MM.1S (cell line): ENCODE results near the gene ANKLE1.

Experiments
- DNase-seq: peaks from one replicate; pipeline ENCODE4 v3.0.0-alpha.2; 2015
- H2AFZ ChIP-seq: fragments of 300-600 bp; sonication (generic); 2 replicates; pipeline ENCODE4 v1.6.0; 2016; ENCODE audit warnings: antibody characterized with exemption, low read length
- H3F3A ChIP-seq: fragments of 300-600 bp; sonication (generic); 2 replicates; pipeline ENCODE4 v1.6.1; 2016; ENCODE audit warnings: mild to moderate bottlenecking, antibody characterized with exemption, low read length, moderate library complexity, mixed read lengths; ENCODE audit not compliant: insufficient read depth
- H3K27ac ChIP-seq: fragments of 300-600 bp; sonication (generic); 2 replicates; pipeline ENCODE4 v1.5.1; 2016; ENCODE audit warnings: mild to moderate bottlenecking, low read length
- H3K27me3 ChIP-seq: fragments of 300-600 bp; sonication (generic); replicated peaks from 2 replicates; pipeline ENCODE4 v1.6.0; 2016; ENCODE audit warnings: low read length; ENCODE audit not compliant: insufficient read depth
- H3K36me3 ChIP-seq: fragments of 300-600 bp; sonication (generic); replicated peaks from 2 replicates; pipeline ENCODE4 v1.6.1; 2016; ENCODE audit warnings: mild to moderate bottlenecking, low read length, mixed read lengths; ENCODE audit not compliant: insufficient read depth
- H3K4me1 ChIP-seq: fragments of 300-600 bp; sonication (generic); 2 replicates; pipeline ENCODE4 v1.6.1; 2016; ENCODE audit warnings: low read length, mixed read lengths
- H3K4me2 ChIP-seq: fragments of 300-600 bp; sonication (generic); 2 replicates; pipeline ENCODE4 v1.6.0; 2016; ENCODE audit warnings: low read depth, low read length
- H3K4me3 ChIP-seq: fragments of 300-600 bp; sonication (generic); 2 replicates; pipeline ENCODE4 v1.5.1; 2016; ENCODE audit warnings: low read length, mixed read lengths
- H3K79me2 ChIP-seq: fragments of 300-600 bp; sonication (generic); 2 replicates; pipeline ENCODE4 v1.6.1; 2016; ENCODE audit warnings: mixed run types, low read length, mixed read lengths
- H3K9ac ChIP-seq: fragments of 300-600 bp; sonication (generic); 2 replicates; pipeline ENCODE4 v1.6.1; 2016; ENCODE audit warnings: low read length, mixed read lengths
- H3K9me2 ChIP-seq: fragments of 300-600 bp; sonication (generic); replicated peaks from 2 replicates; pipeline ENCODE4 v1.6.1; 2016; ENCODE audit warnings: mild to moderate bottlenecking, low read length, mixed read lengths; ENCODE audit not compliant: insufficient read depth
- H3K9me3 ChIP-seq: fragments of 300-600 bp; sonication (generic); replicated peaks from 2 replicates; pipeline ENCODE4 v1.6.1; 2016; ENCODE audit warnings: mild to moderate bottlenecking, low read length, mixed read lengths; ENCODE audit not compliant: insufficient read depth
- H4K20me1 ChIP-seq: fragments of 300-600 bp; sonication (generic); 2 replicates; pipeline ENCODE4 v1.6.1; 2016; ENCODE audit warnings: mild to moderate bottlenecking, low read length, moderate library complexity, mixed read lengths; ENCODE audit not compliant: insufficient read depth
- CTCF ChIP-seq: fragments of 300-600 bp; sonication (generic); IDR thresholded peaks from 2 replicates; pipeline ENCODE4 v1.5.1; 2016; ENCODE audit warnings: antibody characterized with exemption, low read length, mixed read lengths
- EZH2 ChIP-seq: fragments of 300-600 bp; sonication (generic); optimal IDR thresholded peaks from 2 replicates; pipeline ENCODE3; 2017; ENCODE audit warnings: low read depth, mild to moderate bottlenecking, antibody characterized with exemption, low read length, mixed read lengths
- EZH2phosphoT487 ChIP-seq: fragments of 300-600 bp; sonication (generic); IDR thresholded peaks from 2 replicates; pipeline ENCODE4 v1.6.1; 2018; ENCODE audit warnings: antibody characterized with exemption, low read length

Gene ANKLE1

DNA sequence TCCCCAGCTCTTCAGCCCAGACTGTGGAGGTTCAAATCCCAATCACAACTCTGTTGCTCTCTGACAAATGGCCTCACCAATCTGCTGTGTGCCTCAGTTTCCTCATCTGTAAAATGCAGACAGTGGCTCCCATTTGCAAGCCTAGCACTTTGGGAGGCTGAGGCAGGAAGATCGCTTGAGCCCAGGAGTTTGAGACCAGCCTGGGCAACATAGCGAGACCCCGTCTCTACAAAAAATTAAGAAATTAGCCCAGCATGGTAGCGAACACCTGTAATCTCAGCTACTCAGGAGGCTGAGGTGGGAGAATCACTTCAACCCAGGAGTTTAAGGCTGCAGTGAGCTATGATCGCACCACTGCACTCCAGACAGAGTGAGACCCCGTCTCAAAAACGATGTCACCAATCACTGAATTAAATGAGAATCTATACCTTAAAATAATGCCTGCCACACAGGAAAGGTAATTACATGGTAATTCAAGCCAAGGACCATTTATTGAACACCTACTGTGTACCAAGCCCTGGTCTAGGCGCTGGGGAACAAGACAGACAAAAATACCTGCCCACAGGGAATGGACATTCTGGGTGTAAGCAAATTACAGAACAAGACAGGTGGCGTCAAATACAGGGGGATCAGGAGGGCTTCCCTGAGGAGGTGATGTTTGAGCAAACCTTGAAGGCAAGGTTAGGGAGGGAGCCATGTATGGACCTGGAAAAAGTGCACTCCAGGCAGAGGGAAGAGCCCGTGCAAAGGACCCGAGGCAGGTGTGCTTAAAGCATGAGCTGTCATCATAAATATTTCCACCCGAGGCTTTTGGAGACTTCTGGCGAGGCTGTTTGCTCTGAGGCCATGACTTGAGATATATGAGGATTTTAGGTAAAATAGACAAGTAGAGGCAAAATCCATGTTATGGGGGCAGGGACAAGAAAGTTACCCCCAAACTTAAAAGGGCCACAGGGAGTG is 43.7 kb upstream of the ANKLE1 start:
- H3K27me3 ChIP-seq = no peaks in the 10 kb centered on the region
- peaks cover 6% of the 10 kb centered on the region; the same call in 1 of the 2 replicates for H3K79me2 ChIP-seq
- no peaks in the 10 kb centered on the region for H3K9me3 ChIP-seq
- no peak overlapping the region for H2AFZ ChIP-seq
- no peaks in the 10 kb centered on the region for H3K9me2 ChIP-seq
- H3K4me1 ChIP-seq = 0 out of 2 replicates have a peak, but pooled peaks cover 4% of the 10 kb centered on the region
- no peak for DNase-seq
- no peak overlapping the region for H3K27ac ChIP-seq
- no peaks in the 10 kb centered on the region for H3F3A ChIP-seq
- no peaks in the 10 kb centered on the region for H3K36me3 ChIP-seq
- no peak for TF ChIP-seq CTCF
- H3K4me3 ChIP-seq = no peak overlapping the region
- no peak overlapping the region for H3K4me2 ChIP-seq
- H4K20me1 ChIP-seq = no peaks in the 10 kb centered on the region
- H3K9ac ChIP-seq = no peak overlapping the region

DNA sequence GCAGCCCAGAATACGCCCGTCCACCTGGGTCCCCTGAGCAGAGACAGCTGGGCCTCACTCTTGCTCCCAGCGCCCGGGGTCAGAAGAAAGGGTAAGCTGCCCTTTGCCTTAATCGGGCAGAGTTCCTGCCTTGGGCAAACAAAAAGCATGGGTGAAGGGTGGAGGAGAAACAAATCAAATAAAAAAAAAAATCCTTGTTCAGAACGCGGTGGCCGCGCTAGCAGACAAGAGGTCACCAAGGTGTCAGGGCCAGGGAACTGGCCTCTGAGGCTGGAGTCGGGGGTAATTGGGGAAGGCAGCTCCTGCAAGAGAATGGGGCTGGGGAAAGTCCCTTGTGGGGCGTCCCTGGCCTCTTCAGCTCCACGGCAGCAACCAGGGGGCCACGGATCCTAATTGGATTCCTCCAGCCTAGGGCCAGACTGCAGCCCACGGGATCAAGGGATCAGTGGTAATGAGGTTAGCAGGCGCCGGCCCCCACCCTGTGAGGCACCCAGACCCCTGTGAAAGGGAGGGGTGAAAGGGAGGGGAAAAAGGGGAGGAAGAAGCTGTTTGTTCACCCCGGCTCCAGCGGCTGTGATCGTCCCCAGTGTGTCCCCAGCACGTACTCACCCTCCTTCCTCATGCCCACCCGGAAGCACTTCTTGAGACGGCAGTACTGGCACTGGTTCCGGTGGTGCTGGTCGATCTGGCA is 41.5 kb upstream of the ANKLE1 start:
- DNase-seq = no peak
- Histone ChIP-seq H3K27me3 (no peaks in the 10 kb centered on the region), H3K9ac (no peak overlapping the region), H3K4me1 (0 out of 2 replicates have a peak, but pooled peaks cover 7% of the 10 kb centered on the region), H3K36me3 (no peaks in the 10 kb centered on the region), H2AFZ (no peak overlapping the region), H3K4me2 (no peak overlapping the region), H3K27ac (no peak overlapping the region), H3K4me3 (no peak overlapping the region), H3K9me3 (no peaks in the 10 kb centered on the region), H4K20me1 (no peaks in the 10 kb centered on the region), H3K79me2 (peaks cover 16% of the 10 kb centered on the region), H3K9me2 (no peaks in the 10 kb centered on the region), H3F3A (no peaks in the 10 kb centered on the region)
- TF ChIP-seq CTCF = no peak
- no peak for TF ChIP-seq EZH2phosphoT487
- no peak for TF ChIP-seq EZH2

DNA sequence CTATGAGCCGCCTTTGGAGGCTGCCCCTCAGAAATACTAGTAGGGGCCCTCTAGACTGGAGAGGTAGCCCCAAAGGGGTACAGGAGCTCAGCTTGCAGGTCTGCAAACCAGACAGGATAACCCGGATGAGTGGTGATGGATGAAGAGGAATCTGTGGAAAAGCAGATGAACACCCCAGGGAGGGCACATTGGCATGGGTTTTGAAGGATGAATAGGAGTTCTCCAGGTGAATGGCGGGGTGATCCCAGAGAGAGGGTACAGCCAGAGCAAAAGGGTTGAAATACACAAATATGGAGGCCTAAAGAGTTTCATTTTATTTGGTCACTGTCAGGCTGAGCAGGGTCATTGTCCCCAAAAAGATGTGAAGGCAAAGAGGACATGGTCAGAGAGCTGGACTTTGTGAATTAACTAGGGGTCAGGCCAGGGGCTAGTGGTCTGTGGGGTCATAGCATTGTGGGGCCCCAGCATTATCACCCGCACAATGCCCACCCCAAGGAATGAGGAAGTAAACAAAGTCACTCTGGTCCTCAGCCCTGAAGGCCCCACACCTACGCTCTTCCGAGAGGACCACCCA is 40.8 kb upstream of the ANKLE1 start:
- no peak for DNase-seq
- H3K36me3 ChIP-seq = no peaks in the 10 kb centered on the region
- no peak overlapping the region for H2AFZ ChIP-seq
- H3F3A ChIP-seq = no peaks in the 10 kb centered on the region
- no peak overlapping the region for H3K27ac ChIP-seq
- peaks cover 16% of the 10 kb centered on the region for H3K79me2 ChIP-seq
- no peaks in the 10 kb centered on the region for H4K20me1 ChIP-seq
- H3K4me2 ChIP-seq = no peak overlapping the region
- H3K9ac ChIP-seq = no peak overlapping the region
- no peaks in the 10 kb centered on the region for H3K9me3 ChIP-seq
- 0 out of 2 replicates have a peak, but pooled peaks cover 7% of the 10 kb centered on the region for H3K4me1 ChIP-seq
- H3K9me2 ChIP-seq = no peaks in the 10 kb centered on the region
- TF ChIP-seq CTCF (no peak), EZH2 (no peak), EZH2phosphoT487 (no peak)
- H3K27me3 ChIP-seq = no peaks in the 10 kb centered on the region
- no peak overlapping the region for H3K4me3 ChIP-seq
